ENCODE measurements around the gene MED22. TPM values are rescaled to one million over a fixed set of nuclear protein-coding genes. Genes with fewer than 3 reads are reported as not detected.

Gene MED22
- total RNA-seq, 1 experiment from 2014 or later, result 60.1 TPM

GRCh38 chr9:133341369-133342068 is 6.4 kb downstream of the MED22 start:
- ChIA-PET CTCF (interaction anchor here (0.6 to 1.4 kb wide), 3 partner anchors 119 to 153 kb away, joined by 3 to 5 read pairs (median 5); no protein-coding TSS in a partner anchor), POLR2A (interaction anchor here (0.5 kb wide), 1 partner anchor 104 kb away, joined by 4 read pairs; no protein-coding TSS in a partner anchor)
- no TSS peak for BruUV-seq (replicated peaks)
- Mint-ChIP-seq H3K27ac (ENCODE audit: unreplicated experiment) (no peak overlapping the region), H3K9me3 (ENCODE audit: unreplicated experiment) (no peaks in the 10 kb centered on the region), H3K4me1 (ENCODE audit: low read depth, unreplicated experiment) (peaks cover 5% of the 10 kb centered on the region), H3K4me3 (ENCODE audit: unreplicated experiment) (no peak overlapping the region), H3K27me3 (ENCODE audit: insufficient read depth, unreplicated experiment) (no peaks in the 10 kb centered on the region), H3K36me3 (ENCODE audit: insufficient read depth, unreplicated experiment) (peaks cover 53% of the 10 kb centered on the region)
- Histone ChIP-seq H3K27me3 (replicated peaks; ENCODE audit: control insufficient read depth, insufficient read depth, low read length) (no peaks in the 10 kb centered on the region), H3K4me3 (ENCODE audit: low read depth, low read length) (no peak overlapping the region), H3K36me3 (ENCODE audit: control insufficient read depth, insufficient read depth, low read length) (peaks cover 4% of the 10 kb centered on the region), H3K9me3 (no peaks in the 10 kb centered on the region), H3K4me1 (peaks cover 10% of the 10 kb centered on the region)
- no peak for TF ChIP-seq CTCF (IDR thresholded peaks at IDR 0.05; ENCODE audit: insufficient read depth in 1 of 2, low read depth in 1 of 2, low read length in 1 of 2, severe bottlenecking in 1 of 2, unreplicated experiment in 1 of 2)
- DNase-seq, result no peak
- intact Hi-C loops (cut with micrococcal nuclease; ENCODE audit: unreplicated experiment), result no loop called here

GRCh38 chr9:133340916-133341315 is 7.0 kb downstream of the MED22 start:
- POLR2A ChIA-PET, result no interaction called here

GRCh38 chr9:133340256-133340655 is 7.7 kb downstream of the MED22 start:
- Mint-ChIP-seq H3K27me3 (ENCODE audit: insufficient read depth, unreplicated experiment) (no peaks in the 10 kb centered on the region), H3K36me3 (ENCODE audit: insufficient read depth, unreplicated experiment) (peaks cover 55% of the 10 kb centered on the region), H3K9me3 (ENCODE audit: unreplicated experiment) (no peaks in the 10 kb centered on the region), H3K4me1 (ENCODE audit: low read depth, unreplicated experiment) (no peaks in the 10 kb centered on the region), H3K4me3 (ENCODE audit: unreplicated experiment) (no peak overlapping the region), H3K27ac (ENCODE audit: unreplicated experiment) (no peak overlapping the region)
- Histone ChIP-seq H3K4me3 (ENCODE audit: low read depth, low read length) (no peak overlapping the region), H3K27me3 (replicated peaks; ENCODE audit: control insufficient read depth, insufficient read depth, low read length) (no peaks in the 10 kb centered on the region), H3K4me1 (peaks cover 6% of the 10 kb centered on the region; the same call in 1 of the 2 replicates), H3K9me3 (no peaks in the 10 kb centered on the region), H3K36me3 (ENCODE audit: control insufficient read depth, insufficient read depth, low read length) (no peaks in the 10 kb centered on the region; the same call in none of the 2 replicates)
- intact Hi-C loops (cut with micrococcal nuclease; ENCODE audit: unreplicated experiment), result no loop called here
- no peak for DNase-seq
- CTCF ChIA-PET, result interaction anchor here (1.3 kb wide), 1 partner anchor 152 kb away, joined by 3 read pairs; no protein-coding TSS in a partner anchor
- TF ChIP-seq CTCF (IDR thresholded peaks at IDR 0.05; ENCODE audit: insufficient read depth in 1 of 2, low read depth in 1 of 2, low read length in 1 of 2, severe bottlenecking in 1 of 2, unreplicated experiment in 1 of 2), result no peak
- POLR2A ChIA-PET, result no interaction called here
- no TSS peak for BruUV-seq (replicated peaks)

More at GRCh38 chr9:133340916-133341315, 7.0 kb downstream of the MED22 start:
- Histone ChIP-seq H3K9me3 (no peaks in the 10 kb centered on the region), H3K27me3 (replicated peaks; ENCODE audit: control insufficient read depth, insufficient read depth, low read length) (no peaks in the 10 kb centered on the region), H3K4me1 (peaks cover 6% of the 10 kb centered on the region; the same call in 1 of the 2 replicates), H3K36me3 (ENCODE audit: control insufficient read depth, insufficient read depth, low read length) (peaks cover 4% of the 10 kb centered on the region), H3K4me3 (ENCODE audit: low read depth, low read length) (no peak overlapping the region)
- Mint-ChIP-seq H3K27me3 (ENCODE audit: insufficient read depth, unreplicated experiment) (no peaks in the 10 kb centered on the region), H3K27ac (ENCODE audit: unreplicated experiment) (no peak overlapping the region), H3K36me3 (ENCODE audit: insufficient read depth, unreplicated experiment) (peaks cover 53% of the 10 kb centered on the region), H3K4me3 (ENCODE audit: unreplicated experiment) (no peak overlapping the region), H3K4me1 (ENCODE audit: low read depth, unreplicated experiment) (no peaks in the 10 kb centered on the region), H3K9me3 (ENCODE audit: unreplicated experiment) (no peaks in the 10 kb centered on the region)
- BruUV-seq (replicated peaks), result no TSS peak
- intact Hi-C loops (cut with micrococcal nuclease; ENCODE audit: unreplicated experiment), result no loop called here
- no peak for TF ChIP-seq CTCF (IDR thresholded peaks at IDR 0.05; ENCODE audit: insufficient read depth in 1 of 2, low read depth in 1 of 2, low read length in 1 of 2, severe bottlenecking in 1 of 2, unreplicated experiment in 1 of 2)
- DNase-seq, result no peak
- CTCF ChIA-PET, result no interaction called here
